ENCODE results near the gene LMX1B.

Gene LMX1B

DNA sequence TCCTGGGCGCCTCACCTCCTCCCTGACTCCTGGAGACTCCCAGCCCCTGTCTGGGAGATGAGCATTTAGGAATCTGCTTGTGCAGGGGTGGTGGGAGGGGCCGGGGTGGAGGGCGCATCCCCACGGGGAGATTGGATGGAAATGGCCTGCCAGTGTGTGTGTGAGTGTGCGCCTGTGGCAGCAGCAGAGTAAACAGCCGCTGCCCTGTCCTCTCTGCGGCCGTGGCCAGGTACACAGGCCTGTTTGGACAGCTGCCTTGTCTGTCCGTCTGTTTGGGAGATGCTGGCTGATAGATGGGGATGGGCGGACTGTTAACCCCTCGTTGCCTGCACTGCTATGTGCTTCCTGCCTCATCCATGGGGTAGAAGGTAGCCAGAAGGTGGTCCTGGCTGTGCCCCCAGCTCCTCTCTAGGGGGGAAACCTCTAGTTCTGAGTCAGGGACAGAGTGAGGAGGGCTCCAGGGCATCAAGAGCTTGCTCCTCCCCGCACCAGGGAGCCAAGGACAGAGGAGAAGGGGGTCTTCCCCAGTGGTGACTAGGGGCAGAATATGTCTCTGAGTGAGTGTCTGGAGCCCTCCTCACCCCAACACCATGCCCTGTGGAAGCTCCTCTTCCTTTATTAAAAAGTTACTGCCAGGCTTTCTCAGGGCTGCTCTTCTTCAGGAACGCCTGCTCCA, 60.1 kb downstream of the LMX1B start:
- no peaks in the 10 kb centered on the region for H3K79me1 ChIP-seq (ENCODE audit: low read length)
- no peak overlapping the region for H3K4me3 ChIP-seq (ENCODE audit: low read length)
- no peak for DNase-seq
- no peak overlapping the region for H3K27ac ChIP-seq (ENCODE audit: low read depth, low read length)
- H2BK120ac ChIP-seq (ENCODE audit: low read depth, low read length): no peak overlapping the region
- peaks cover 56% of the 10 kb centered on the region for H3K27me3 ChIP-seq (ENCODE audit: insufficient read depth, low read length, poor library complexity)
- H3K79me2 ChIP-seq (ENCODE audit: control insufficient read depth, insufficient read depth, low read length): no peaks in the 10 kb centered on the region
- no peak overlapping the region for H3K23ac ChIP-seq (ENCODE audit: low read length)
- H3K4me2 ChIP-seq (ENCODE audit: low read length): no peak overlapping the region
- H2BK15ac ChIP-seq (replicated peaks; ENCODE audit: low read depth): no peak overlapping the region
- no CpG with 5 or more reads among the region's 13 CpGs for WGBS (ENCODE audit: extremely low coverage, insufficient coverage, low lambda C conversion rate)
- H4K8ac ChIP-seq (ENCODE audit: low read depth, low read length): no peak overlapping the region
- no peaks in the 10 kb centered on the region for H3K4me1 ChIP-seq (ENCODE audit: control insufficient read depth, low read depth, low read length)
- no peak overlapping the region for H3K4ac ChIP-seq (ENCODE audit: low read depth, low read length)
- H3K56ac ChIP-seq (ENCODE audit: low read length): no peak overlapping the region
- H3K9ac ChIP-seq (ENCODE audit: low read length): no peak overlapping the region
- no peak overlapping the region for H3K18ac ChIP-seq (ENCODE audit: low read length)
- H4K5ac ChIP-seq (ENCODE audit: low read length): no peak overlapping the region
- no peaks in the 10 kb centered on the region for H3K36me3 ChIP-seq (ENCODE audit: control insufficient read depth, insufficient read depth, low read length)
- H2AK5ac ChIP-seq (ENCODE audit: low read length): no peak overlapping the region
- H2BK5ac ChIP-seq (ENCODE audit: low read length): no peak overlapping the region

DNA sequence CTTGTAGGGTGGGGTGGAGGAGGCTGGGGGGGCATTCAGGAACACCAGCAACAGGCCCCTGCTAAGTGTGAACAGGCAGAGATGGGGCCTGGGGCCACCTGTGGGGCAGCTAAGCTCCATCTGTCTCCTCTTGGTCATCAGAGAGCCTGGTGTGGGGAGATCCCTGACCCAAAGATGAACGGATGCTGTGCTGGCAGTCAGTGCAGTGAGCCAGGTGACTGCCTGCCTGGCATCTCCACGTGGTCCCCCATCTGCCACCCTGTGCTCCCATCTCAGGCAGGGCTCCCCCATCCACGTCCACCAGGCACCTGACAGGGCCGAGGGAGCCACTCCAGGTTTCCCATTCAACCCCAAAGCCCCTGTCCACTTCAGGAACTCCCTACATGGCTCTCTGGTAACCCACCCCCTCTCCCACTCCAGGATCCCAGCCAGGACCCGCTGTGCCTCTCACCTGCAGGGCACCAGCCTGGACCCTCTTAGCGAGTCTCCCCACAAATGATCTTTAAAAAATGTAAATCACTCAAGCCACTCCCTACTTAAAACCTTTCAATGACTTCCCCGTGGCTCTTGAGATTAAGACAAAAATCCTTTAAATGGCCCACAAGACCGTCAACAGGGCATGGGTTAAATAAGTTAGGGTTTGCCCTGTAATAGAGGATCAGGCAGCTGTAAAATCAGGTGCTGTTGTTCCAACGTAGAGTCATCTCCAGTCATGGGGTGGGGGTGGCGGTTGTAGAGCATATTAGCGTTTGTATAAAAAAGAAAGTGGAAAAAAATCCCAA, 60.8 kb downstream of the LMX1B start:
- Histone ChIP-seq H4K5ac (ENCODE audit: low read length) (no peak overlapping the region), H3K27ac (ENCODE audit: low read depth, low read length) (no peak overlapping the region), H3K4me2 (ENCODE audit: low read length) (no peak overlapping the region), H3K56ac (ENCODE audit: low read length) (no peak overlapping the region), H3K36me3 (ENCODE audit: control insufficient read depth, insufficient read depth, low read length) (no peaks in the 10 kb centered on the region), H3K4me1 (ENCODE audit: control insufficient read depth, low read depth, low read length) (no peaks in the 10 kb centered on the region), H3K4me3 (ENCODE audit: low read length) (no peak overlapping the region), H2AK5ac (ENCODE audit: low read length) (no peak overlapping the region), H3K4ac (ENCODE audit: low read depth, low read length) (no peak overlapping the region), H3K9ac (ENCODE audit: low read length) (no peak overlapping the region), H3K23ac (ENCODE audit: low read length) (no peak overlapping the region), H2BK15ac (replicated peaks; ENCODE audit: low read depth) (no peak overlapping the region), H3K79me2 (ENCODE audit: control insufficient read depth, insufficient read depth, low read length) (no peaks in the 10 kb centered on the region), H2BK120ac (ENCODE audit: low read depth, low read length) (no peak overlapping the region), H3K27me3 (ENCODE audit: insufficient read depth, low read length, poor library complexity) (peaks cover 62% of the 10 kb centered on the region), H3K79me1 (ENCODE audit: low read length) (no peaks in the 10 kb centered on the region), H4K8ac (ENCODE audit: low read depth, low read length) (no peak overlapping the region), H2BK5ac (ENCODE audit: low read length) (no peak overlapping the region), H3K18ac (ENCODE audit: low read length) (no peak overlapping the region)
- WGBS (ENCODE audit: extremely low coverage, insufficient coverage, low lambda C conversion rate): no CpG with 5 or more reads among the region's 11 CpGs
- no peak for DNase-seq

DNA sequence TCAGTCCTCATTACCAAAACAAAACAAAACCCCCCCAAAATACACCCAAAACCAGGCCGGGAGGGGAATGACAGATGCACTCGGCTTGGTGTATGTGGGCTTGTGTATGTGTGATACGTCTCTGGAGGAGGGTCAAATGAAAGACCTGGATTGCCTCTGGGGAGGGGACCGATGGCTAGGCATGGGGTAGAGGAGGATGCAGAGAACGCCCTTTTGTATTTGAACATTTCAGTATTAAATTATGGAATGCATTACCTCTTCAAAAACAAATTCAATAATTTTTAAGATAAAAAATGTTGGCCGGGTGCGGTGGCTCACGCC, 61.4 kb downstream of the LMX1B start:
- Histone ChIP-seq H3K36me3 (ENCODE audit: control insufficient read depth, insufficient read depth, low read length) (no peaks in the 10 kb centered on the region), H3K4ac (ENCODE audit: low read depth, low read length) (no peak overlapping the region), H4K8ac (ENCODE audit: low read depth, low read length) (no peak overlapping the region), H2AK5ac (ENCODE audit: low read length) (no peak overlapping the region), H3K4me1 (ENCODE audit: control insufficient read depth, low read depth, low read length) (no peaks in the 10 kb centered on the region), H2BK5ac (ENCODE audit: low read length) (no peak overlapping the region), H3K4me3 (ENCODE audit: low read length) (no peak overlapping the region), H4K5ac (ENCODE audit: low read length) (no peak overlapping the region), H3K18ac (ENCODE audit: low read length) (no peak overlapping the region), H2BK120ac (ENCODE audit: low read depth, low read length) (no peak overlapping the region), H3K23ac (ENCODE audit: low read length) (no peak overlapping the region), H3K4me2 (ENCODE audit: low read length) (no peak overlapping the region), H3K27me3 (ENCODE audit: insufficient read depth, low read length, poor library complexity) (peaks cover 67% of the 10 kb centered on the region), H3K56ac (ENCODE audit: low read length) (no peak overlapping the region), H3K79me1 (ENCODE audit: low read length) (no peaks in the 10 kb centered on the region), H3K27ac (ENCODE audit: low read depth, low read length) (no peak overlapping the region), H3K9ac (ENCODE audit: low read length) (no peak overlapping the region), H3K79me2 (ENCODE audit: control insufficient read depth, insufficient read depth, low read length) (no peaks in the 10 kb centered on the region), H2BK15ac (replicated peaks; ENCODE audit: low read depth) (no peak overlapping the region)
- no peak for DNase-seq
- no CpG with 5 or more reads among the region's 8 CpGs for WGBS (ENCODE audit: extremely low coverage, insufficient coverage, low lambda C conversion rate)

DNA sequence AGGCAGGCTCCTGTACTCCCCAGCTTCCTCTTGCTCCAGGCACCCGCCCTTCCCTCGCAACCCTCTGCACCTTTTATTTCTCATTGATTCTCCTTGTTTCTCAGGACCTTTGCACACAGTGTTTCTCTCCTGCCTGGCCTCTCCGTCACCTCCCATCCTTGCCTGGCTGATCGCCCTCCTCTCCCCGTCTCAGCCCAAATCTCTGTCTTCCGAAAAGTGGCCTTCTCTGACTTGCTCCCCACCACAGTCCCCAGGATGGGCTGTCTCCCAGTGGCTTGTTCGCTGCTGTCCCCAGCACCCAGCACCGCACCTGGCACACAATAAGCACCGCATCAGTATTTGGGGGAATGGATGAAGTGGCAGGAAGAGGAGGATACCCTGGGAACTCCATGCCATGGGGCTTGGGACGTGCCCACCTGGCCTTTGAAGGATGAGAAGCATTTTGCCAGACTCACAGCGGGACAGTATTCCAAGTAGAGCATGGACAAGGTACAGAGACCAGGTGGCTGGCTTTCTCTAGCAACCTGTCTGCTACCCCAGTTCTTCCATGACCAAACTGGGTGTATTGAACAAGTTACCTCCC, 62.5 kb downstream of the LMX1B start:
- Histone ChIP-seq H3K18ac (ENCODE audit: low read length) (no peak overlapping the region), H3K4ac (ENCODE audit: low read depth, low read length) (no peak overlapping the region), H3K4me3 (ENCODE audit: low read length) (no peak overlapping the region), H4K8ac (ENCODE audit: low read depth, low read length) (no peak overlapping the region), H3K36me3 (ENCODE audit: control insufficient read depth, insufficient read depth, low read length) (no peaks in the 10 kb centered on the region), H3K9ac (ENCODE audit: low read length) (no peak overlapping the region), H2BK120ac (ENCODE audit: low read depth, low read length) (no peak overlapping the region), H3K79me1 (ENCODE audit: low read length) (no peaks in the 10 kb centered on the region), H3K79me2 (ENCODE audit: control insufficient read depth, insufficient read depth, low read length) (no peaks in the 10 kb centered on the region), H3K4me2 (ENCODE audit: low read length) (no peak overlapping the region), H3K56ac (ENCODE audit: low read length) (no peak overlapping the region), H2BK5ac (ENCODE audit: low read length) (no peak overlapping the region), H3K27ac (ENCODE audit: low read depth, low read length) (no peak overlapping the region), H2AK5ac (ENCODE audit: low read length) (no peak overlapping the region), H3K27me3 (ENCODE audit: insufficient read depth, low read length, poor library complexity) (peaks cover 77% of the 10 kb centered on the region), H3K4me1 (ENCODE audit: control insufficient read depth, low read depth, low read length) (no peaks in the 10 kb centered on the region), H2BK15ac (replicated peaks; ENCODE audit: low read depth) (no peak overlapping the region), H3K23ac (ENCODE audit: low read length) (no peak overlapping the region), H4K5ac (ENCODE audit: low read length) (no peak overlapping the region)
- no peak for DNase-seq
- no CpG with 5 or more reads among the region's 11 CpGs for WGBS (ENCODE audit: extremely low coverage, insufficient coverage, low lambda C conversion rate)

DNA sequence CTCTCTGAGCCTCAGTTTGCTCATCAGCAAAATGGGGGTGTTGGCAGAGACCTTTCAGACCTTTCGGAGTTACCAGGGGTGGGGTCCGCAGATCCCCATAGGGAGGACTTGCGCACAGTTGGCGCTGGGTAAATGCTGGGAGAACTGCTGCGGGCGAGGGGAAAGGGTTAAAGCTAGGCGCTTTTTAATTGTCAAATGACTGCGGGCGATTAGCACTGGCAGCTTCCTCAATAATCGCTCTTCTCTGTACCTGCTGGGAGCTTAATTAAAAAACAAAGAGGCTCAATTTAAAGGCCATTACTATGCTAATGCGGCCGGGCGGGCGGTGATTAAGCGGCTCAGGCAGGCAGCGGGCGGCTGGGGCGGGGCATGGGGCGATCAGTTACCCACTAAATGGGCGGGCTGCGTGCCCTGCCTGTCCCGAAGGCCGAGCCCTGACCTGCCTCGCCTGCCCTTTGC, 63.0 kb downstream of the LMX1B start:
- Histone ChIP-seq H3K79me1 (ENCODE audit: low read length) (no peaks in the 10 kb centered on the region), H3K27ac (ENCODE audit: low read depth, low read length) (no peak overlapping the region), H2BK120ac (ENCODE audit: low read depth, low read length) (no peak overlapping the region), H3K18ac (ENCODE audit: low read length) (no peak overlapping the region), H3K27me3 (ENCODE audit: insufficient read depth, low read length, poor library complexity) (peaks cover 76% of the 10 kb centered on the region), H3K4ac (ENCODE audit: low read depth, low read length) (no peak overlapping the region), H3K79me2 (ENCODE audit: control insufficient read depth, insufficient read depth, low read length) (no peaks in the 10 kb centered on the region), H3K23ac (ENCODE audit: low read length) (no peak overlapping the region), H3K4me1 (ENCODE audit: control insufficient read depth, low read depth, low read length) (no peaks in the 10 kb centered on the region), H3K4me3 (ENCODE audit: low read length) (no peak overlapping the region), H3K4me2 (ENCODE audit: low read length) (no peak overlapping the region), H2BK15ac (replicated peaks; ENCODE audit: low read depth) (no peak overlapping the region), H3K9ac (ENCODE audit: low read length) (no peak overlapping the region), H4K5ac (ENCODE audit: low read length) (no peak overlapping the region), H4K8ac (ENCODE audit: low read depth, low read length) (no peak overlapping the region), H2BK5ac (ENCODE audit: low read length) (no peak overlapping the region), H3K36me3 (ENCODE audit: control insufficient read depth, insufficient read depth, low read length) (no peaks in the 10 kb centered on the region), H3K56ac (ENCODE audit: low read length) (no peak overlapping the region), H2AK5ac (ENCODE audit: low read length) (no peak overlapping the region)
- DNase-seq: peak; percentile 95
- no CpG with 5 or more reads among the region's 24 CpGs for WGBS (ENCODE audit: extremely low coverage, insufficient coverage, low lambda C conversion rate)
